Liver (tissue), 9 donors: Measurements from ENCODE around the gene OR52I2. TPM values are rescaled to one million over a fixed set of nuclear protein-coding genes. Genes with fewer than 3 reads are reported as not detected.

Experiments
- DNase-seq: peaks from one replicate; pipeline ENCODE4 v3.0.0-alpha.2; 2017; ENCODE audit warnings: low spot score
- H3K27ac ChIP-seq, 2 donors: one replicate each; pipeline ENCODE4 v1.7.0; 2013; ENCODE audit warnings: inconsistent platforms in 2 of 2, low read length in 2 of 2, control low read depth in 1 of 2, low read depth in 1 of 2, mild to moderate bottlenecking in 1 of 2
- H3K27me3 ChIP-seq, 4 donors: one replicate each; pipeline versions ENCODE4 v1.6.1 to v1.7.0; 2013; ENCODE audit warnings: low read length in 3 of 4, inconsistent platforms in 1 of 4, mild to moderate bottlenecking in 1 of 4, moderate library complexity in 1 of 4; ENCODE audit not compliant: control insufficient read depth in 4 of 4, insufficient read depth in 4 of 4
- H3K36me3 ChIP-seq, 4 donors: one replicate each; pipeline versions ENCODE4 v1.6.1 to v1.7.0; 2013; ENCODE audit warnings: low read length in 3 of 4, mild to moderate bottlenecking in 3 of 4, low read depth in 1 of 4, moderate library complexity in 1 of 4; ENCODE audit not compliant: control insufficient read depth in 4 of 4, insufficient read depth in 3 of 4
- H3K4me1 ChIP-seq, 4 donors: one replicate each; pipeline versions ENCODE4 v1.6.1 to v1.7.0; 2013; ENCODE audit warnings: low read length in 3 of 4, mild to moderate bottlenecking in 3 of 4, moderate library complexity in 1 of 4; ENCODE audit not compliant: control insufficient read depth in 4 of 4, insufficient read depth in 4 of 4
- H3K4me3 ChIP-seq, 3 donors: one replicate each; pipeline versions ENCODE4 v1.6.1 to v1.7.0; 2013; ENCODE audit warnings: low read length in 3 of 3, control low read depth in 1 of 3, low read depth in 1 of 3, mild to moderate bottlenecking in 1 of 3
- H3K9ac ChIP-seq, 2 donors: one replicate each; pipeline ENCODE4 v1.7.0; 2013; ENCODE audit warnings: low read length in 2 of 2, mild to moderate bottlenecking in 2 of 2, moderate library complexity in 2 of 2, control low read depth in 1 of 2, low read depth in 1 of 2
- H3K9me3 ChIP-seq, 4 donors: one replicate each; pipeline versions ENCODE4 v1.6.1 to v1.7.0; 2013; ENCODE audit warnings: low read length in 3 of 4; ENCODE audit not compliant: control insufficient read depth in 4 of 4
- ATF3 ChIP-seq: IDR thresholded peaks from 2 replicates; pipeline ENCODE4 v1.6.1; 2016; ENCODE audit warnings: antibody characterized with exemption
- CTCF ChIP-seq: fragments of 150-350 bp; IDR thresholded peaks from 2 replicates; pipeline ENCODE4 v1.5.1; 2017; ENCODE audit warnings: improper control_type of control experiment, low read depth, low read length; ENCODE audit not compliant: missing input control
- EGR1 ChIP-seq, 2 donors: IDR thresholded peaks; 2 replicates each; pipeline ENCODE4 v1.6.1; 2016 to 2018; ENCODE audit warnings: antibody characterized with exemption in 2 of 2, low read depth in 2 of 2
- FOXA1 ChIP-seq: IDR thresholded peaks from 2 replicates; pipeline ENCODE4 v1.6.1; 2016; ENCODE audit warnings: antibody characterized with exemption
- FOXA2 ChIP-seq: IDR thresholded peaks from 2 replicates; pipeline ENCODE4 v1.6.1; 2016; ENCODE audit warnings: antibody characterized with exemption
- GABPA ChIP-seq, 2 donors: IDR thresholded peaks in 1 of 2; conservative IDR thresholded peaks in 1 of 2; 2 replicates each; pipeline ENCODE4 v1.6.1; 2016; ENCODE audit warnings: antibody characterized with exemption in 2 of 2, mild to moderate bottlenecking in 1 of 2, moderate library complexity in 1 of 2
- HNF4A ChIP-seq, 2 donors: conservative IDR thresholded peaks; 2 replicates each; pipeline ENCODE4 v1.6.1; 2016; ENCODE audit warnings: antibody characterized with exemption in 2 of 2, mild to moderate bottlenecking in 2 of 2
- HNF4G ChIP-seq: IDR thresholded peaks from 2 replicates; pipeline ENCODE4 v1.6.1; 2016; ENCODE audit warnings: antibody characterized with exemption
- JUND ChIP-seq, 2 donors: IDR thresholded peaks; 2 replicates each; pipeline ENCODE4 v1.6.1; 2016; ENCODE audit warnings: antibody characterized with exemption in 2 of 2
- NR2F2 ChIP-seq: IDR thresholded peaks from 2 replicates; pipeline ENCODE4 v1.6.1; 2016; ENCODE audit warnings: antibody characterized with exemption
- RAD21 ChIP-seq, 2 donors: IDR thresholded peaks; 2 replicates each; pipeline ENCODE4 v1.6.1; 2016; ENCODE audit warnings: antibody characterized with exemption in 2 of 2, mild to moderate bottlenecking in 2 of 2
- REST ChIP-seq: IDR thresholded peaks from 2 replicates; pipeline ENCODE4 v1.6.1; 2016; ENCODE audit warnings: antibody characterized with exemption, mild to moderate bottlenecking
- RXRA ChIP-seq, 2 donors: IDR thresholded peaks; 2 replicates each; pipeline ENCODE4 v1.6.1; 2017 to 2018; ENCODE audit warnings: antibody characterized with exemption in 2 of 2, mild to moderate bottlenecking in 1 of 2
- SP1 ChIP-seq: IDR thresholded peaks from 2 replicates; pipeline ENCODE4 v1.6.1; 2018; ENCODE audit warnings: antibody characterized with exemption, mild to moderate bottlenecking
- TAF1 ChIP-seq: conservative IDR thresholded peaks from 2 replicates; pipeline ENCODE4 v1.6.1; 2016; ENCODE audit warnings: antibody characterized with exemption, mild to moderate bottlenecking
- YY1 ChIP-seq: IDR thresholded peaks from 2 replicates; pipeline ENCODE4 v1.6.1; 2016; ENCODE audit warnings: antibody characterized with exemption, mild to moderate bottlenecking
- WGBS: extraction: QIAGEN DNeasy Blood & Tissue Kit; methylation state at CpG from one replicate; pipeline ENCODE4 v1.1.7; 2013; 5-methylcytosine and 5-hydroxymethylcytosine counted together
- polyA plus RNA-seq, 2 donors: library from polyadenylated mRNA; stranded (reverse) in 1 of 2; unstranded in 1 of 2; fragments of 200-250 nt in 1 of 2; fragments of >200 nt in 1 of 2; fragmentation: Nextera tagmentation in 1 of 2; extraction: Ambion mirVana in 1 of 2; gene quantifications; one replicate each; pipeline versions ENCODE4 v1.2.1 to v1.2.3, GENCODE V29; 2013 to 2015
- total RNA-seq, 2 donors: library from RNA; depleted of rRNA; stranded (reverse); fragments of >200 nt; gene quantifications; one replicate each; pipeline ENCODE4 v1.2.3, GENCODE V29; 2014
- TF ChIP-seq, protein P1 (sequence below): IDR thresholded peaks from 2 replicates; pipeline ENCODE4 v1.6.1; 2016; ENCODE audit warnings: antibody characterized with exemption
- donor health status: healthy.
- donor health status: healthy.
- donor health status: healthy.
- donor health status: healthy.
- donor health status: healthy.

OR52I2 gene
- total and polyA plus RNA-seq, 4 donors: under 0.01 TPM; not detected in 3

DNA sequence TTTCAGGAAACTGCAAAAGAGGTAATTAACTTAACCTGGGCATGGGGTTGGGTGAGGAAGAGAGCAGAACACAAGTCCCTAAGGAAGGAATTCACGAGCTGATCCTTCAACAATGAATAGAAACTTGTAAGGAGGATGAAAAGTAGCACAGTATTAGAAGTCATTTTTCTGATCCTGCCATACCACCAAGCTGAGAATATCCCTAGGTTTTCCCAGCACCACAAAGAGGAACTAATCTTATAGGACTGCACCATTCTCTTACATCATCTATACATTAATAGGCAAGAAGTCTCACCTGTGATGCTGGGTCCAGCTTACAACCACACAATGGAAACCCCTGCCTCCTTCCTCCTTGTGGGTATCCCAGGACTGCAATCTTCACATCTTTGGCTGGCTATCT is 12.2 kb downstream of the OR52I2 start, which contains the start of gene OR52I1:
TSS of gene OR52I1 (plus strand) at position 301 of the 400 bp plus-strand sequence. CDS start at position 301, 0 bp downstream.
- DNase-seq: no peak
- Histone ChIP-seq H3K27ac (no peak within 1 kb of the TSS), H3K27me3 (no peaks in the 10 kb centered on the region), H3K4me3 (no peak within 1 kb of the TSS), H3K9me3 (no peaks in the 10 kb centered on the region), H3K36me3 (peaks cover 0 to 10% (median 7%) of the 10 kb centered on the region in 4 donors), H3K4me1 (no peaks in the 10 kb centered on the region), H3K9ac (no peak within 1 kb of the TSS)
- TF ChIP-seq NR2F2 (no peak), HNF4G (no peak)
- WGBS: 86% methylated on average over 1 of the region's 1 CpG

GRCh38 chr11:4605057-4605456 is 23.5 kb downstream of the OR52I2 start:
- Histone ChIP-seq H3K36me3 (peaks cover 5 to 42% (median 26%) of the 10 kb centered on the region in 4 donors), H3K27me3 (no peaks in the 10 kb centered on the region), H3K9ac (no peak overlapping the region), H3K27ac (no peak overlapping the region), H3K4me3 (no peak overlapping the region), H3K9me3 (no peaks in the 10 kb centered on the region), H3K4me1 (peaks cover 0 to 12% (median 4%) of the 10 kb centered on the region in 4 donors)
- no peak for DNase-seq
- TF ChIP-seq JUND (IDR thresholded peaks at IDR 0.05) (no peak), RAD21 (IDR thresholded peaks at IDR 0.05) (no peak), EGR1 (IDR thresholded peaks at IDR 0.05; ENCODE audit: low read depth in 2 of 2) (no peak), FOXA2 (no peak), CTCF (no peak), NR2F2 (no peak), GABPA (IDR thresholded peaks at IDR 0.05 in 1 of 2, conservative IDR thresholded peaks at IDR 0.05 in 1 of 2) (no peak), RXRA (IDR thresholded peaks at IDR 0.05) (no peak), YY1 (no peak), ATF3 (no peak), HNF4G (no peak), REST (no peak), FOXA1 (no peak), HNF4A (conservative IDR thresholded peaks at IDR 0.05) (no peak), TAF1 (no peak), SP1 (no peak)
- TF ChIP-seq, protein P1, sequence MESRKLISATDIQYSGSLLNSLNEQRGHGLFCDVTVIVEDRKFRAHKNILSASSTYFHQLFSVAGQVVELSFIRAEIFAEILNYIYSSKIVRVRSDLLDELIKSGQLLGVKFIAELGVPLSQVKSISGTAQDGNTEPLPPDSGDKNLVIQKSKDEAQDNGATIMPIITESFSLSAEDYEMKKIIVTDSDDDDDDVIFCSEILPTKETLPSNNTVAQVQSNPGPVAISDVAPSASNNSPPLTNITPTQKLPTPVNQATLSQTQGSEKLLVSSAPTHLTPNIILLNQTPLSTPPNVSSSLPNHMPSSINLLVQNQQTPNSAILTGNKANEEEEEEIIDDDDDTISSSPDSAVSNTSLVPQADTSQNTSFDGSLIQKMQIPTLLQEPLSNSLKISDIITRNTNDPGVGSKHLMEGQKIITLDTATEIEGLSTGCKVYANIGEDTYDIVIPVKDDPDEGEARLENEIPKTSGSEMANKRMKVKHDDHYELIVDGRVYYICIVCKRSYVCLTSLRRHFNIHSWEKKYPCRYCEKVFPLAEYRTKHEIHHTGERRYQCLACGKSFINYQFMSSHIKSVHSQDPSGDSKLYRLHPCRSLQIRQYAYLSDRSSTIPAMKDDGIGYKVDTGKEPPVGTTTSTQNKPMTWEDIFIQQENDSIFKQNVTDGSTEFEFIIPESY: no peak
- 89% methylated on average over 4 of the region's 4 CpGs for WGBS
